LHCN-M2 (cell line): ENCODE data around the gene PCDH1. TPM values are rescaled to one million over a fixed set of nuclear protein-coding genes. Genes with fewer than 3 reads are reported as not detected.
"Not testable (repeated sequence)": the region's sequence is repeated elsewhere in the genome, so short reads cannot be mapped to it uniquely, and the experiment has no call there.

ENCODE experiments used
- DNase-seq: peaks from one replicate; pipeline ENCODE4 v3.0.0-alpha.2; 2012; ENCODE audit warnings: low read depth
- total RNA-seq: library from RNA; depleted of rRNA; stranded (reverse); fragments of >200 nt; gene quantifications from 2 replicates; pipeline ENCODE4 v1.2.3, GENCODE V29; 2014

The PCDH1 gene
- total RNA-seq, 1 experiment from 2014 or later: not detected

DNA sequence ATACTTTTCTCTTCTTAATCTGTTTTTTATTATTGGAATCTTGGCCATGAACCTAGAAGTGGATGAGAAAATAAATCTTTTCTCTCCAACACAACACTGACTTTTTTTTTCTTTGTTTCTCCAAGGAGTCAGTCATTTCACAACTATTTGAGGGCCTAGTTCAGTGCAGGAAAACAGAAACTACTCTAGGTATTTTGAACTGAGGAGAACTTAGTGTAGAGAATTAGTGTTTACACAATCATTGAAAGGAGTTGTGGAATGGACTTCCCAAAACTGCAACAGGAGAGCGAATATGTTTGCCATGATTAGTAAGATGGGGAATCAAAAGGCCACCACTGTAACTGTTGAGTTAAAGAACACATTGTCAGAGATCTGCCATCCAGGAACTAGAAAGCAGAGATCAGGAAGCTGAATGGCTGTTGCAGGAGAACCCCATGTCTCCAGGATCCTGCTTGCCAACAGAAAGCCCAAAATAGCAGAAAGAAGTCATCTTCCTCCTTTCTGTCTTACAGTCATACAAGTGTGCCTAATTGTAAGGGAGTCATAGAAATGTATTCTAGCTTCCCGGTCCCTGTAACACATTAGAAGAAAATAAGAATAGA lies 20.3 kb upstream of the PCDH1 start:
- no peak for DNase-seq

DNA sequence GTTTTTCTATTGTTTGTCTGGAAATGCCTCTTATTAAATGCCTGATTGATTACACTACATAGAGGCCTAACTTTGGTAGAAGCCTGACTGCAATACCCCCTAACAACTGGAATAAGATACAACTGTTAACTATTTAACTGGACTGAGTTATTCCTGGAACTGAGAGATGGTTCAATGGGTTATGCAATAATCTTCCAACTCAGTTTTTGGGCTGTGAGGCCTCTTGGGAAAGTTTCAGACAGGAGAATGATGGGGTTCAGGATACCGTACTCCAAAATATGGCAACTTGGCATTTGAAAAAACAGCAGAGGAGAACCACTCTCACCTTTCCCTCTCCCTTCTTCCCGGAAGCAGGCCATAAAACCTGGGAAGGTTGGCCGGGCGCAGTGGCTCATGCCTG lies 19.2 kb upstream of the PCDH1 start:
- no peak for DNase-seq

DNA sequence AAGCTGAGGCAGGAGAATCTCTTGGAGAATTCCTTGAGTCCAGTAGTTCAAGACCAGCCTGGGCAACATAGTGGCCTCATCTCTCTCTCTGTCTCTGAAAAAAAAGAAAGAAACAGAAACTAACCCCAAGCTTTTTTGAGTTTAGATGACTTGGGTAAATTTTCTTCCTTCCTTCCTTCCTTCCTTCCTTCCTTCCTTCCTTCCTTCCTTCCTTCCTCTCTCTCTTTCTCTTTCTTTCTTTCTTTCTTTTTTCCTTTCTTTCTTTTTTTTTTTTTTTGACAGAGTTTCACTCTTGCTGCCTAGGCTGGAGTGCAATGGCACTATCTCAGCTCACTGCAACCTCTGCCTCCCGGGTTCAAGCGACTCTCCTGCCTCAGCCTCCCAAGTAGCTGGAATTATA lies 12.2 kb upstream of the PCDH1 start:
- DNase-seq: not testable (repeated sequence)

DNA sequence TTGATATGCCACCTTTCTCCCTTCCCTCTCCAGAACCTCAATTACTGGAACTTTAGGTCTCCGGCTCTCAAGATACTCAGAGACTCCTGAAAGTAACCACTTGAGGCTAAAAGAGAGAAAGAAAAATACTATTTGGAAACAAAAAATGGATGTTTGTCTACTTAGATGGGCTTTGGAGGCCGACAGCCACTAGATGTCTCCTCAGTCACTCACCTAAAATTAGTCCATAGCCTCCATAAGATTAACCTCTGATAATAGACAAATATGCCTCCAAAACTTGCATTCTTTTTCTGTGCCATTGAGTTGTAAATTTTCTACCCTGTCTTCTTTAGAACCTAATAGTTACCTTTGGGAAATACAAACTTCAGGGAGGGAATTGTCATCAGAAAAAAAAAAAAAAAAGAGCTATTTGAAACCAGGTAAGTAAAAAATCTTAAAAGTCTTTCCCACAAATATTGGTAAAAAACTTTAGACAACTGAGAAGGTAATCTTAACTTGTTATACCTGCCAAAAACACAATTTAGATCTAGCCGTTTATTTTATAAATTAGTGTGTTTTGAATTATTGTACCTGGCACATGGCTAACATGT lies 11.2 kb upstream of the PCDH1 start:
- no peak for DNase-seq

DNA sequence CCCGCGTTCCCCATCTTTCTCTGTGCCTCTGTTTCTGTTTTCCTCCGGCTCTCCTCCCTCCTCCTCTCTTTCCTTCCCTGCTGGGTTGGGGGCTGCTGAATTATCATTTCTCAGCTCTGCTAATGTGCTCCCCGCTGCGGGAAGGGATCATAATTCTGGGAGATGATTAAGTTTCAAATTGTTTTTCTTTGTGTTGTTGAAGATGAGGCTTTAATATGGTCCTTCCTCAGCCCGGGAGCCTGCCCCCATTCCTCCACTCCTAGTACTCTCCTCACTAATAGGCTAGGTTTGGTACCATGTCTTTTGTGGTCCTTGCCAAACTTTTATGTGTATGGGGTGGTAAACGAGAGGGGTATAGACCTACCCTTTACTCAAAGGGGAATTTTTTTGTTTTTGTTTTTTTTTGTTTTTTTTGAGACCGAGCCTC lies 5.7 kb upstream of the PCDH1 start:
- DNase-seq: no peak

DNA sequence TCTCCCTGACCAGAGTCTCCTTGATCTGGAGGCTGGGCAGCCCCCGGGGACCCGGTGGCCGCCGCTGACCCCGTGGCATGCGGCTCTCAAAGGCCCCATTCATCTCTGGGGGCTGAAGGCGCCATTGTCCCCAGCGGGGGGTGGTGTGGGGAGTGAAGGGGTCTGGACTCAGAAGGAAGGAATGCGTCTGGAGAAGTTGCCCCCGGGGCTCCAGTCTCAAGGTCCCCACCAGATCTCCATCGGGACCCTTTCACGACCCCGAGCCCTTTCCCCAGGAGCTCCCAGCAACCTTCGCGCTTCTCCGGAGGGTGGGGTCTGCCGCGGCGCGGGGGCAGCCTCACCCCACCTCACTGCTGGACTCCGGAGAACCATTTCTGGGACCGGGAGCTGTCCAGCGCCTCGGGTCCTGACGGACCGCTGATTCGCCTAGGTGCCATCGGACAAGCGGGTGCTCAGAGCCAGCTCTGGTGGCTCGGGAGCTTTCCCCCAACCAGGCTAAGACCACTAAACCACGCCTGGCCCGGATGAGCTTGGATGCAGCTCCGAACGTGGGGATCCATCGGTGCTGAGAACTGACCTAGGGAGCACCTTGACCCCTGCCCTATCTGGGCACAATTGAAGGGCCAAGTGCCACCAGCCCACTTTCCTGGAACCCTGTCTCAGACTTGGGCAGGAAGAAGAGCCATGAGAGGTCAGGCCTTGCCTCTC lies 5.1 kb upstream of the PCDH1 start:
- DNase-seq: no peak

DNA sequence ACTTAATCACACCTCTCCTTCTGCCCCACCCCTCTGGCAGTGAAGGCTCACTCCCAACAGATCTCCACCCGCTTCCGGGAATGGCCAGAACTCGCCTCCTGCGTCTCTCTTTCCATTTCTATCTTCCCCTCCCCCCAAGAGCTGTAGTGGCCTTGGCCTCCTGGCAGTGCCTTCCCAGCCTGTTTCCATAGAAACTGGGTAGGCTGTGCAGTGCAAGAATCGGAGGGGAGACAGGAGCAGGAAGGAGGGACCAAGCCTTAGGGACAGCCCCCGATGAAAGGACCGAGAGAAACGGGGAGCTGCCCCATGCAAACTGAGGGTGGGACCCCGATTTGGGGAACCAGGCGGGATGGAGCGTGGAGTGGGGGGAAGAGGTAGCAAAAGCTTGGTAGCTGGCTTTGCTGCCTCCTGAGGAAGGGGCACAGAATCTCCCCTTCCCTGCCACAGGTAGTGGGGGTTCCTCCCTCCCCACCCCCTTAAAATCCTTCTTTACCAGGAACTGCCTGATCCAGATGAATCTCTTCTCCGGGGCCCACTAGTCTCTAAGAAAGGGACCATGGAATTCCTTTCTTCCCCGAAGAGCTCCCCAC lies 4.5 kb upstream of the PCDH1 start:
- no peak for DNase-seq

DNA sequence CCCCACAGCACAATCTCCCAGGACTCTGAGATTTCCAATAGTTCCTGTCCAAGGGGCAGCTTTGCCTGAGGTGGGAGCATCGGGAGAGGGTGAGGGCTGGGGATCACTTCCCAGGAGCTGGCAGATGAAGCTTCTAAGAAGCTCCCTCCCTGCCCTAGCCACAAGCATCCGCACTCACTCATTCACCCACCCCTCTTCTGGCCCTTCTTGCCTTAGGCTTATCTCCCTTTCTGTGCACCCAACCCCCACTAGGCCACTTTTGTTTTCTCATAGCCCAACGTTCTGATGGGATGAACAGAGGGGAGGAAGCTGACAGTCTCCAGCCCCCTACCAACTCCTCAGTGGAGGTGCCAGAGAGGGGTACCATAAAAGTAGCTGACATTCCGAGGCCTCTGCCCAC lies 3.7 kb upstream of the PCDH1 start:
- no peak for DNase-seq

DNA sequence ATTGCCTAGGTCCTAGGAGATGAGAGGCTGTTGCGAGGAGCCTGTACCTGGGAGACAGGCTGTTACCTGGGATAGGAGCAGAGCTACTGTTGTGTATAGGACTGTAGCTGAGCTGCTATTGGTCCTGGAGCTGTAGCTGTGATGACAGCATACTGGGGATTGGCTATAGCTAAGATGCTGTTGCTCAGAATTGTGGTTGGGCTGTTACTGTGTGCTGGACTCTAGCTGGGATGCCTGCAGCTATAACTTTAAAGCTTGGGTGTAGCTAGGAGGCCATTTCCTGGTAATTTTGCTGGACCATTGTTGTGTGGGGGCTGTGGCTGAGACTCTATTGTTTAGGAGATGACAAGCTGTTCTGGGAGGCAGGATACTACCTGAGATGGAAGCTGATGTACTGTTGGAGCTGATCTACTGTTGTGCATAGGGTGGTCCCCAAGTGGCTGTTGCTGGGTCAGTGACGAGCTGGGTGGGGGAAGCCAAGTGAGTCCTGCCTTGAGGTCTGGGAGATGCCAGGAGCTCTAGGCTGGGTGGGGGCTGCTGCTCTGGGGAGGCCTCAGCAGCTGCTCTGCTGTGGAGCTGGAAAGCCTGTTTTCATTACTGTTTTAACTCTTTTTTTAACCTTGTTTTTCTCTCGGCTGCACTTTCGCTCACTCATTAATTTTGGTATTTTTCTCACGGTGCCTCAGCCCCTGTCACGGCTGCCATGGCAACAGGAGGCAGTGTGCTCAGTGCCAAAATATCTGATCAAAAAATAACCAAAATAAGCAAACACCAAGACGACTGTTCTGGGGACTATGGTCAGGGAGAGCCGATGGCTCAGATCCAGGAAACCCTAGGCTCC lies 3.0 kb upstream of the PCDH1 start:
- DNase-seq: no peak

DNA sequence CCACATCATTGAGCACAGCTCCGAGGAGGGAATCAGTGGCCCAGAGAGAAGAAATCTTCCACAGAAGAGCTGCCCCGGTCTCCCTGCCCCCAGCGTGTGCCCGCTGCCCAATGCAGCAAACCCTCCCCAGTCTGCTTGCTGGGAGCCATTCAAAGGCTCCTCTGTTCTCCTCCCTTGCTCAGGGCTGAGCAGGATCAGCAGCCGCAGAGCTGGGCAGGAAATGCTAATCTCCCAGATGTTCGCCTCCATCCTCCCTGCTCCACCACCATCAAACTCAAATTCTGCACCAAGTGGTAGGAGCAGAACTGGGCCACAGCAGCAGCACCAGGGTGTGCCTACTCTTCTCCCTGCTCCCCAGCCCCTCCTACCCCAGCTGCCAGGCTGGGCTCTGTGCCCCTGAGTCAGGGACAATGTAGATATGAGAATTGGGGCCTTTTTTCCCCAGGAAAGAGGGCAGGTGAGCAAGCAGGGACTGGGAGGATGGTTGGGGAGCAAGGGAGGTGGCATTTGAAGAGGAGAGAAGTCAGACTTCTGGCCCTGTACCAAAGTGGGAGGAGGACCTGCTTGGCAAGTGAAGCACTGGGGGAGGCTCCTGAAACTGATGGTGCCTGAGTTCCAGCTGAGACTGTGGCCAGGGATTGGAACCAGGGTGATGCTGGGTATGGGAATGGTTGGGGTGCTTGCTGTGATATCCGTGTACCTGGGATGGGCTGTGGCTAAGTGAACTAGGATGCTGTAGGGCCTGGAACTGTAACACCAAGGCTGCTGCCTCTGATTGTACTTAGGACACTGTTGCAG lies 1.9 kb upstream of the PCDH1 start:
- no peak for DNase-seq

DNA sequence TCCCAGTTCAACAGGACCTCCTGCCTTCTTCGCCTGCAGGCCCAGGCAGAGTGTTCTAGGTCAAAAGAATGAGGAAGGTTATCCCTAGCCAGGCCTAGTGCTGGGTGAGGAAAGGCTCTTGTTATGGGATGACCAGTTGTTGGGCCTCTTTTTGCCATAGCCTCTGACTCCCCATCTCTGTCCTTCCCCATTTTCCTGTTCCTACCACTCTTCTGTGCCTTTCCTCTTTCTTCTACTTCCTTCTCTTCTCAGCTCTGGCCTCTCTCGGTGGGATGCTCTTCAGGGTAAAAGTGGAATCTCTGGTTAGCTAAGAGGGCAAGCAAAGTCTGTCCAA lies 1.2 kb upstream of the PCDH1 start:
- no peak for DNase-seq

DNA sequence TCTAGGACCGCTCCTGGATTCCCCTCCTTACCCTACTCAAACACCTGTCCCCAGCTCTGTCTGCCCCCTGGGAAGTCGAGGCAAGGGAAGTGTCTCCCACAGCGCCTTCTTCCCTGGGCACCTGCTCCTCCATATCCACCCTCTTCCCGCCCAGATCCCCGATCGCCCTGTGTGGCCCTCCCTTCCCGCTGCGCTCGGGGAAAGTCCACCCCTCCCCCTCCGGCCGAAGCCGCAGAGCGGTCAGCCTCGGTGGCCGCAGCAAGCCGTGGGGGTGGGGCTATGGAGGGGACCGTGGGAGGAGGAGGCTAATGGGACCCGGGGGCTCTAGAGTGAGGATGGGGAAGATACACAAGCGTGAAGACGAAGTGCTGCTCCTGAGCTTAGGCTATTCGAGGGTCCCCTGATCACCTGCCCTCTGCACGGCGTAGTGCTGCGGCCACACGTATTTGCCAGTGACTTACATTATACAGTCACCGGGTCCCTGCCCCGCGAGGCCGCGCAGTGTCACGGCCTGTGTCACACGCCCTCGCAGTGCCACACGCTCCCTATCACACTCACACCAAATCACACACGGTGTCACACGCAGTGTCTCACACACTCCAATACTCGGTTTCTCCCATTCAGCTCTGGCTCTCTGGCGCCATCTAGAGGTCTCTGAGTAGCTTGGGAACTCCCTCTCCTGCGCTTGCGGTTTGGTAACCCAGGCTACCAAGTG lies 658 bp upstream of the PCDH1 start:
- DNase-seq: peak; percentile 89

DNA sequence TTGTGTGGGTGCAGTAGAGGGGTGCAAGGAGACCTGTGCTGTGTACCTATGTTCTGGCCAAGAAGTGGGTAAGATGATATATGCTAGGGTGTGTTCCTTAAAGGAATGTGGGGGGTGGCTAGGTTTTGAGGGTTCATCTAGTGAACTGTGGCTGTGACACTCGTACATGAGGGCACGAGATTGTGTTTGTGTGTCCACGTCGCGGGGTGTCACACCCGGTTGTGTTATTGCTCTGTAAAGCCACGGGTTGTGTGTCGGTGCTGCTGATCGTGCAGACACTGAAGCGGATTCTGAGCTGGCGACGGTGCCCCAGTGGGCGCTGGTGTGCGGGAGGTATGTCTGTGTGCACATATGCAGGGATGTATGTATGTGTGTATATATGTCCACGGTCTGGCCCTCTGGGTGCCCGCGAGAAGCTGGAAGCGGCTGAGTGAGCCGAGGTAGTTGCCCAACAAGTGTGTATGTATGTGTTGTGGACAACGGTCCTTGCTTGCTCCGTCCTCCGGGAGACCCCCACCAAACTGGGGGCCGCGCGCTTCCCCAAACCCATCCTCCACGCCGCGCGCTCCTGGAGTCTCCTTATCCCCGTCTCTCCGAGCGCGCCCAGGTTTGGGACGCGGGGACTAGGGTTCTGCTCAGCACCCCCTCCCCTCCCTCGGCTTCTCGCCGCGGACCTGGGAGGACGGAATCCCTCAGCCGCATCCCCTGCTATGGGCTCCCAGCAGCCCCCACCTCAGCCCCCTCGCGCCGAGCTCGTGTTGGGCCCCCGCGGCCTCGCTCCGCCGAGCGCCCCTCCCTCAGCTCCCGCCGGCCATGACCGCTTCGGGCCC lies 639 bp downstream of the PCDH1 start:
- DNase-seq: no peak

DNA sequence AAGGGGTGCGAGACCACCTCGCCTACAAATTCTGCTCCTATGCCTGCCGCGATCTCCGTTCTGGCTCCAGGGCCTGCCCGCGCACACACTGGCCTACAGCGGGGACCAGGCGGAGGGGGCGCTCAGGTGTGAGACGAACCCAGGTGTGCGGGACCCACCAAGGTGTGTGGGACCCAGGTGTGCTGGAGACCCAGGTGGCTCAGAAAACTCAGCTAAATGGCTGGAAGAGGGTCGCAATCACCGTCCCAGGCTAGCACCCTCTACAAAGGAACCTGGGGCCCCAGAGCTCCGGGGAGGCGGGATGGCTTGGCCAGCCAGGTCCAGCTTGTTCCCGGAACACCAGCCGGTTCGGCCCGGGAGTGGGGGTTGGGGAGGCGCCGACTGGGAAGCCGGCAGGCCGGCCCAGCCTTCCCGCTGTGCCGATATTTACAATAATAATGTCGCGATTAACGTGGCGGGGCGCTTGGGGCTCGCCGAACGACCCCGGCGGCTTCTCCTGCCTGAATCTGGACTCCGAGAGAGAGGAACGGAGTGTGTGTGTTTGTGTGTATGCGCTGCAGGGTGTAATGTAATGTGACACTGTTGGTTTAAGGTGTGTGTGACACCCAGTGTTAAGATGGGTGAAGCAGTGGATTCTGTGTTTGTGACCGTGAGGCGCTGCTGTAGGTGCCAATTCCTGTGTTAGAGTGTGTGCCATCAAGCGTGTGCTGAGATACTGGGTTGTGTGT lies 1.4 kb downstream of the PCDH1 start:
- DNase-seq: no peak

DNA sequence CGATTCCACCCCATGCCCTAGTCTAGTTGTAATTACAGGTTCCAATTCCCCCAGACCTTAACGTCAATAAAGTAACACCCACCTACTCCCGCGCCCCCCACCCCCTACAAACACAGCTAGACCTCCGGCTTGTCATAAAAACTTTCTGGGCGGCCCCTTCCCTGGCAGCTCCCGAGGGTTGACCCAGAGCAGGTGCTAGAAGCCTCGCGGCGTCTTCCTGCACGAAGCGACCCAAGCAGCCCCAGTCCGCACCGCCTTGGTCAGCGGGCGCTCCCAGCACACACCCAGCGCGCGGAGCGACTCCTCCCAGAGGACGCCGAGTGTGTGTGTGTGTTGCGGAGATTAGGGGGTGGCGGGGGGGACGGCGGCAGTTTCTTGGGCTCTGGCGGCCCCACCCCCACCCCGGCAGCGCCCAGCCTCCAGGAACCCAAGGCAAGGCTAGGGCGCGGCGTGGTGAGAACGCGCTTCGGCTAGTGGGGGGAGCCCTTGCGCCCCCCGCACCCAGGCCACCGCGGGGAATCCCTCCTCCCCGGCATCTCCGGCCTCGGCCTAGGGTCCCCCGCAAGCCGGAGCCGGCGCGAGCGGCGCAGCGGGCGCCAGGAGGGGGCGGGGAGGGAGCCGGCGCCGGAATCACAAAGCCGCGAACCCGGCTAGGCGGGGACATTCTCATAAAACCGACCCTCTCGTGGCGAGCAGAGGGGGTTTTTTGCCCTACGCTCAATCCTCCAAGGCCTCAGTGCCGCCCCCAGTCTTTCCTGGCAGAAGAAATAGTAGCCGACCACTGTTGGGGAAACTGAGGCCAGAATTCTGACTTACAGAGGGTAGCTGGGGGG lies 2.2 kb downstream of the PCDH1 start:
- no peak for DNase-seq

DNA sequence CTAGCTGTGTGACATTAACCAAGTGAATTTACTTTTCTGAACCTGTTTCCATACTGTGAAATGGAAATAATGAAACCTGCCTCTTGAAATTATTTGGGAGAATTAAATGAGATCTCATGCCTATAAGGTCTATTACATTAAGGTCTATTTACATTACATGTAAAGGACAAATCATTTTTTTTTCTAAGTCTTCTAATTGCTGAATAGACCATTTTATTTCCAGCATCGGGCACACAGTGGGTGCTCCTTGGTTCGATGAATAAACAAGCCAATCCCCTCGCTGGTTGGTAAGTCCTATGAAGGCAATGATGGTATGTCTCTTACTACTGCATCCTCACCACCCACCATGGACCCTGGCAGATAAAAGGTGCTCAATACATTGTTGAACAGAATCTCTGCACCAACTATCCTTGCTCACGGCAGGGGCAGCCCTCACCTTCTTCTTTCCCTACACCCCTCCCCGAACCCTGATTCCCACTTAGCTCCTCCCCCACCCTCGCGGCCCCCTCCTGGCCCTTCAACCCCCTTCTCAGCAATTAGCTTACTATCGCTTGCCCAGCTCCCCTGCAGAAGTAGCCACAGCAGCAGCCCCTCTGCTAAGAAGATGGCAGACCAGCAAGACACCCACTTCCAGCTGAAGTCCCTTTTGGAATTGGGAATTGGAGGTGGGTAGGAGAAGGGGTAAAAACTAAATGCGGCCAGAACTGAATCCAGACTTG lies 3.0 kb downstream of the PCDH1 start:
- no peak for DNase-seq

DNA sequence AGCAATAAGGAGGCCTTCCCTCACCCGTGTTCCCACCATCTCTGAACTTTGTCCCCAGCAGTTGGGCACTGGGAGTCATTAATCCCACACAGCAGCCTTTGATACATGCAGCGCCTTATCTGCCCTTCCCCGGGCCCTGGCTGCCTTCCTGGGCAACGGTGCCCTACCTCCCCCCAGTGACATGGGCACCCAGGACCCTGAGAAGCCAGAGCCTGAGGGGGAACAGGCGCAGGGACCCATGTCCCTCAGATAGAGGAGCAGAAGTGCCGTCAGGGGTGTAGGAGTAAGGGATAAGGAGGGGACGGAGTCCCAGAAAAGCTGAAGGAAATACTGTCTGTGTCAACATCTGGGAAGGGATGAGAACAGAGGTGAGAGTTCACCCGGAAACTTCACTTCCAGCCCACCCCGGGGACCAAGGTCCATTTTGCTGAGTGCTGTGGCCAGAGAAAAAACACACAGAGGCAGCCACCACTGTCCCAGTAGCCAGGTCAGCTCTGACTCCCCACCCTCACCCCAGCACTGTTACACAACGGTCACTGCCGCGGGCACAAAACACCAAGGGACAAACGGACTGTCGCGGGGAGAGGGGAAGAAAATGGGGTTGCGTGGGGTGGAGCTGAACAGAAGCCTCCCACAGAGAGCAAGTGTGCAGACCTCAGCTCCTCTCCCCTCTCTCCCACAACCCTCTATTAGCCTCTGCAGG lies 3.8 kb downstream of the PCDH1 start:
- DNase-seq: no peak
